H9 (cell line): ENCODE data around the gene MARCHF3. TPM values are rescaled to one million over a fixed set of nuclear protein-coding genes. Genes with fewer than 3 reads are reported as not detected.

Experiments
- DNase-seq: peaks from one replicate; pipeline ENCODE4 v3.0.0-alpha.2; 2017
- H2AFZ ChIP-seq: one replicate; pipeline ENCODE4 v1.6.1; 2013; ENCODE audit warnings: mild to moderate bottlenecking, low read length, control low read depth, moderate library complexity
- H2AK5ac ChIP-seq: 2 replicates; pipeline ENCODE4 v1.6.1; 2013; ENCODE audit warnings: low read length, control low read depth, mixed read lengths; ENCODE audit not compliant: insufficient read length
- H2BK120ac ChIP-seq: one replicate; pipeline ENCODE4 v1.6.1; 2013; ENCODE audit warnings: low read depth, mild to moderate bottlenecking, low read length, control low read depth, inconsistent platforms; ENCODE audit not compliant: poor library complexity, severe bottlenecking
- H2BK12ac ChIP-seq: 2 replicates; pipeline ENCODE4 v1.6.1; 2013; ENCODE audit warnings: low read length, control low read depth, mixed read lengths, low read depth; ENCODE audit not compliant: insufficient read length
- H2BK15ac ChIP-seq: 2 replicates; pipeline ENCODE4 v1.6.1; 2013; ENCODE audit warnings: low read depth, low read length, control low read depth
- H2BK20ac ChIP-seq: one replicate; pipeline ENCODE4 v1.6.1; 2013; ENCODE audit warnings: low read depth, mild to moderate bottlenecking, low read length, control low read depth, inconsistent platforms; ENCODE audit not compliant: poor library complexity, severe bottlenecking
- H2BK5ac ChIP-seq: 2 replicates; pipeline ENCODE4 v1.6.1; 2013; ENCODE audit warnings: low read length, control low read depth, mixed read lengths; ENCODE audit not compliant: insufficient read length
- H3K14ac ChIP-seq: 2 replicates; pipeline ENCODE4 v1.6.1; 2013; ENCODE audit warnings: low read length, control low read depth; ENCODE audit not compliant: insufficient read depth
- H3K18ac ChIP-seq: 2 replicates; pipeline ENCODE4 v1.6.1; 2013; ENCODE audit warnings: low read depth, mild to moderate bottlenecking, mixed read lengths, low read length, control low read depth; ENCODE audit not compliant: insufficient read length
- H3K23ac ChIP-seq: 2 replicates; pipeline ENCODE4 v1.6.1; 2013; ENCODE audit warnings: low read length, control low read depth, mixed read lengths, low read depth; ENCODE audit not compliant: insufficient read length
- H3K23me2 ChIP-seq: 2 replicates; pipeline ENCODE4 v1.6.1; 2013; ENCODE audit warnings: low read depth, mild to moderate bottlenecking, mixed read lengths, low read length, control low read depth; ENCODE audit not compliant: insufficient read length, poor library complexity, severe bottlenecking
- H3K27ac ChIP-seq: 2 replicates; pipeline ENCODE4 v1.5.1; 2013; ENCODE audit warnings: low read length, control low read depth, mixed read lengths, low read depth; ENCODE audit not compliant: insufficient read length
- H3K27me3 ChIP-seq: 2 replicates; pipeline ENCODE4 v1.6.1; 2013; ENCODE audit warnings: low read length, control low read depth, inconsistent platforms; ENCODE audit not compliant: insufficient read depth
- H3K4ac ChIP-seq: 2 replicates; pipeline ENCODE4 v1.6.1; 2013; ENCODE audit warnings: low read depth, mild to moderate bottlenecking, control low read depth, inconsistent platforms, low read length, moderate library complexity
- H3K4me1 ChIP-seq: 2 replicates; pipeline ENCODE4 v1.6.1; 2013; ENCODE audit warnings: low read length, control low read depth, inconsistent platforms; ENCODE audit not compliant: insufficient read depth
- H3K4me2 ChIP-seq: 2 replicates; pipeline ENCODE4 v1.6.1; 2013; ENCODE audit warnings: low read length, control low read depth, mixed read lengths; ENCODE audit not compliant: insufficient read length, insufficient read depth
- H3K56ac ChIP-seq: 2 replicates; pipeline ENCODE4 v1.6.1; 2013; ENCODE audit warnings: low read depth, mild to moderate bottlenecking, mixed read lengths, low read length, control low read depth; ENCODE audit not compliant: insufficient read length
- H3K79me1 ChIP-seq: 2 replicates; pipeline ENCODE4 v1.6.1; 2013; ENCODE audit warnings: low read depth, mild to moderate bottlenecking, moderate library complexity, low read length, control low read depth, inconsistent platforms; ENCODE audit not compliant: insufficient read depth, poor library complexity, severe bottlenecking
- H3K79me2 ChIP-seq: 2 replicates; pipeline ENCODE4 v1.6.1; 2013; ENCODE audit warnings: low read length, control low read depth, inconsistent platforms; ENCODE audit not compliant: insufficient read depth
- H3K9ac ChIP-seq: 2 replicates; pipeline ENCODE4 v1.6.1; 2013; ENCODE audit warnings: low read length, control low read depth, mixed read lengths; ENCODE audit not compliant: insufficient read length; ENCODE audit errors: extremely low read depth
- H3K9me3 ChIP-seq: one replicate; pipeline ENCODE4 v1.6.1; 2013; ENCODE audit warnings: low read depth, low read length, inconsistent platforms; ENCODE audit not compliant: control insufficient read depth
- H3T11ph ChIP-seq: one replicate; pipeline ENCODE4 v1.6.1; 2013; ENCODE audit warnings: mild to moderate bottlenecking, low read length, control low read depth, inconsistent platforms
- H4K20me1 ChIP-seq: one replicate; pipeline ENCODE4 v1.6.1; 2013; ENCODE audit not compliant: control insufficient read depth, insufficient read length, insufficient read depth
- H4K5ac ChIP-seq: 2 replicates; pipeline ENCODE4 v1.6.1; 2013; ENCODE audit warnings: low read depth, mild to moderate bottlenecking, mixed read lengths, low read length, control low read depth; ENCODE audit not compliant: insufficient read length
- H4K8ac ChIP-seq: replicated peaks from 2 replicates; pipeline ENCODE4 v1.6.1; 2013; ENCODE audit warnings: low read length, control low read depth, mixed read lengths, low read depth; ENCODE audit not compliant: insufficient read length
- H4K91ac ChIP-seq: 2 replicates; pipeline ENCODE4 v1.6.1; 2013; ENCODE audit warnings: low read depth, mild to moderate bottlenecking, moderate library complexity, mixed read lengths, low read length, control low read depth; ENCODE audit not compliant: insufficient read length
- H3K27ac Mint-ChIP-seq, 3 experiments: 2 replicates in 2 of 3; 3 replicates in 1 of 3; pipeline ENCODE4 v1.8.0; 2020 to 2021; ENCODE audit warnings: mixed read lengths in 3 of 3, mild to moderate bottlenecking in 1 of 3, moderate library complexity in 1 of 3
- H3K27me3 Mint-ChIP-seq: 2 replicates; pipeline ENCODE4 v1.8.0; 2021; ENCODE audit warnings: low read depth, mild to moderate bottlenecking, moderate library complexity, mixed read lengths
- H3K36me3 Mint-ChIP-seq, 3 experiments: 2 replicates in 2 of 3; 3 replicates in 1 of 3; pipeline ENCODE4 v1.8.0; 2020 to 2021; ENCODE audit warnings: low read depth in 3 of 3, mixed read lengths in 3 of 3; ENCODE audit not compliant: insufficient read depth in 1 of 3
- H3K4me1 Mint-ChIP-seq, 2 experiments: 2 replicates each; pipeline ENCODE4 v1.8.0; 2020; ENCODE audit warnings: mixed read lengths in 2 of 2
- H3K4me3 Mint-ChIP-seq, 2 experiments: 2 replicates in 1 of 2; 3 replicates in 1 of 2; pipeline ENCODE4 v1.8.0; 2020 to 2021; ENCODE audit warnings: mild to moderate bottlenecking in 2 of 2, mixed read lengths in 2 of 2, moderate library complexity in 1 of 2
- H3K9me3 Mint-ChIP-seq, 2 experiments: 2 replicates in 1 of 2; 3 replicates in 1 of 2; pipeline ENCODE4 v1.8.0; 2020; ENCODE audit warnings: mild to moderate bottlenecking in 2 of 2, mixed read lengths in 2 of 2, moderate library complexity in 1 of 2
- CTCF ChIP-seq: fragments of 200-600 bp; sonication (generic); conservative IDR thresholded peaks from 3 replicates; pipeline ENCODE4 v1.8.0; 2021; ENCODE audit warnings: antibody characterized with exemption, mild to moderate bottlenecking
- whole genome bisulfite sequencing: extraction: QIAGEN DNeasy Blood & Tissue Kit; methylation state at CpG from one replicate; pipeline ENCODE4 v1.1.7; 2013; ENCODE audit warnings: missing lambda C conversion rate, low lambda C conversion rate, mixed read lengths; ENCODE audit not compliant: insufficient read length; ENCODE audit errors: extremely low coverage; 5-methylcytosine and 5-hydroxymethylcytosine counted together
- total RNA-seq: library from RNA; stranded (reverse); gene quantifications from 2 replicates; pipeline ENCODE4 v1.2.1, GENCODE V29; 2021

Gene MARCHF3
- total RNA-seq, 1 experiment from 2014 or later, result 17.7 TPM

GRCh38 chr5:126868338-126869004 is 161.9 kb downstream of the MARCHF3 start:
- no peak overlapping the region for H4K8ac ChIP-seq
- no peak overlapping the region for H3K14ac ChIP-seq
- Mint-ChIP-seq H3K4me1 (peaks cover 18 to 20% of the 10 kb centered on the region in 2 experiments), H3K27ac (no peak overlapping the region), H3K4me3 (peak overlapping the region; percentile 65 to 75; a peak in 4 of 5 replicates), H3K36me3 (peaks cover 0 to 15% (median 7%) of the 10 kb centered on the region in 3 experiments; a peak in 4 of 7 replicates), H3K9me3 (no peaks in the 10 kb centered on the region), H3K27me3 (peaks cover 2% of the 10 kb centered on the region; the same call in 1 of the 2 replicates)
- H2BK12ac ChIP-seq, result no peak overlapping the region
- H2AFZ ChIP-seq, result no peak overlapping the region
- no peak overlapping the region for H4K91ac ChIP-seq
- H3K23me2 ChIP-seq, result peaks cover 4% of the 10 kb centered on the region
- no peaks in the 10 kb centered on the region; the same call in 1 of the 2 replicates for H3K4me1 ChIP-seq
- H3K9me3 ChIP-seq, result no peaks in the 10 kb centered on the region
- H3T11ph ChIP-seq, result no peak overlapping the region
- no peak overlapping the region for H3K4ac ChIP-seq
- H3K9ac ChIP-seq, result no peak overlapping the region
- H2BK15ac ChIP-seq, result no peak overlapping the region
- H3K79me1 ChIP-seq, result no peaks in the 10 kb centered on the region
- no peak overlapping the region for H2AK5ac ChIP-seq
- H3K4me2 ChIP-seq, result peak overlapping the region; percentile 63
- no peaks in the 10 kb centered on the region for H3K27me3 ChIP-seq
- H3K27ac ChIP-seq, result no peak overlapping the region
- no peak overlapping the region for H2BK5ac ChIP-seq
- no peak overlapping the region for H2BK20ac ChIP-seq
- H4K20me1 ChIP-seq, result no peaks in the 10 kb centered on the region
- no peak overlapping the region for H3K23ac ChIP-seq
- no peak for DNase-seq
- no peak overlapping the region for H3K18ac ChIP-seq
- H3K56ac ChIP-seq, result no peak overlapping the region
- TF ChIP-seq CTCF, result no peak
- H3K79me2 ChIP-seq, result no peaks in the 10 kb centered on the region
- WGBS, result no CpG with 5 or more reads among the region's 11 CpGs
- H2BK120ac ChIP-seq, result no peak overlapping the region
- no peak overlapping the region for H4K5ac ChIP-seq
